Measurements from ENCODE around the gene NFAT5. TPM values are rescaled to one million over a fixed set of nuclear protein-coding genes. Genes with fewer than 3 reads are reported as not detected.
A peak's percentile ranks its signal among the peaks of the same experiment; 100 is the strongest.

The NFAT5 gene
- total RNA-seq, 2 donors from 2014 or later: 18.4 to 30.2 TPM

DNA sequence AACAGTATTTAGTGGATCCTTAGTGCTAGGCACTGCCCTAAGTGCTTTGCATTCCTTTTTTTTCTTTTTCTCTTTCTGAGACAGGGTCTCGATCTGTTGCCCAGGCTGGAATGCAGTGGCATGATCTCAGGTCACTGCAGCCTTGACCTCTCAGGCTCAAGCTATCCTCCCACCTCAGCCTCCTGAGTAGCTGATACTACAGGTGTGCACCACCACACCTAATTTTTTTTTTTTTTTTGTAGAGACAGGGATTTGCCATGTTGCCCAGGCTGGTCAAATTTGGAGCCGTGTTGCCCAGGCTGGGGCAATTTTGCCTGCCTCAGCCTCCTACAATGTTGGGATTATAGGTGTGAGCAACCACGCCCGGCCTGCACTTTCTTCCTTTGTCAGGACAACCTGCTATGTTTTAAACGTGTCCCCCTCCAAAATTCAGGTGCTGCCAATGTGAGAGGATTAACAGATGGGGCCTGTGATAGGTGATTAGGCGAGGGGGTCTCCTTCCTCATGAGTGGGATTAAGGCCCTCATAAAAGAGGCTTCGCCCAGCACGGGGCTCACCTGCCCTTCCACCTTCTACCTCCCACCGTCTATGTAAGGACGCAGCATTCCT, 155.2 kb downstream of the NFAT5 start:
- Histone ChIP-seq H3K4me1 (peaks cover 8% of the 10 kb centered on the region), H3K9me3 (no peaks in the 10 kb centered on the region), H3K27me3 (no peaks in the 10 kb centered on the region), H3K27ac (no peak overlapping the region), H3K4me3 (no peak overlapping the region), H3K9ac (ENCODE audit: low read depth in 2 of 2, low read length in 2 of 2) (no peak overlapping the region), H3K36me3 (no peaks in the 10 kb centered on the region)
- TF ChIP-seq, protein P1, sequence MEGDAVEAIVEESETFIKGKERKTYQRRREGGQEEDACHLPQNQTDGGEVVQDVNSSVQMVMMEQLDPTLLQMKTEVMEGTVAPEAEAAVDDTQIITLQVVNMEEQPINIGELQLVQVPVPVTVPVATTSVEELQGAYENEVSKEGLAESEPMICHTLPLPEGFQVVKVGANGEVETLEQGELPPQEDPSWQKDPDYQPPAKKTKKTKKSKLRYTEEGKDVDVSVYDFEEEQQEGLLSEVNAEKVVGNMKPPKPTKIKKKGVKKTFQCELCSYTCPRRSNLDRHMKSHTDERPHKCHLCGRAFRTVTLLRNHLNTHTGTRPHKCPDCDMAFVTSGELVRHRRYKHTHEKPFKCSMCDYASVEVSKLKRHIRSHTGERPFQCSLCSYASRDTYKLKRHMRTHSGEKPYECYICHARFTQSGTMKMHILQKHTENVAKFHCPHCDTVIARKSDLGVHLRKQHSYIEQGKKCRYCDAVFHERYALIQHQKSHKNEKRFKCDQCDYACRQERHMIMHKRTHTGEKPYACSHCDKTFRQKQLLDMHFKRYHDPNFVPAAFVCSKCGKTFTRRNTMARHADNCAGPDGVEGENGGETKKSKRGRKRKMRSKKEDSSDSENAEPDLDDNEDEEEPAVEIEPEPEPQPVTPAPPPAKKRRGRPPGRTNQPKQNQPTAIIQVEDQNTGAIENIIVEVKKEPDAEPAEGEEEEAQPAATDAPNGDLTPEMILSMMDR (IDR thresholded peaks at IDR 0.05): no peak
- intact Hi-C loops (cut with DNase I): no loop called here
- DNase-seq: no peak

DNA sequence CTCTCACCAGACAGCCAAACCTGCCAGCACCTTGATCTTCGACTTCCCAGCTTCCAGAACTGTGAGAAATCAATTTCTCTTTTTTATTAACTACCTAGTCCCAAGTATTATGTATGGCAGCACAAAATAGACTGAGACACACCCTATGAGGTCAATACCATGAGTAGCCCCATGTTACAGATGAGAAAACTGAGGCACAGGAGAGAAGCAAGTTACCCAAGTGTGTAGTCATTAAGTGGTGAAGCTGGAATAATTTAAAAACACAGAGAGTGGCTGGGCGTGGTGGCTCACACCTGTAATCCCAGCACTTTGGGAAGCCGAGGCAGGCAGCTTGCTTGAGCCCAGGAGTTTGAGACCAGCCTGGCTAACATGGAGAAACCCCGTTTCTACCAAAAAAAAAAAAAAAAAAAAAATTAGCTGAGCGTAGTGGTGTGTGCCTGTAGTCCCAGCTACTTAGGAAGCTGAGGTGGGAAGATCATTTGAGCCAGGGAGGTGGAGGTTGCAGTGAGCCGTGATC, 155.7 kb downstream of the NFAT5 start:
- no peaks in the 10 kb centered on the region for H3K9me3 ChIP-seq

DNA sequence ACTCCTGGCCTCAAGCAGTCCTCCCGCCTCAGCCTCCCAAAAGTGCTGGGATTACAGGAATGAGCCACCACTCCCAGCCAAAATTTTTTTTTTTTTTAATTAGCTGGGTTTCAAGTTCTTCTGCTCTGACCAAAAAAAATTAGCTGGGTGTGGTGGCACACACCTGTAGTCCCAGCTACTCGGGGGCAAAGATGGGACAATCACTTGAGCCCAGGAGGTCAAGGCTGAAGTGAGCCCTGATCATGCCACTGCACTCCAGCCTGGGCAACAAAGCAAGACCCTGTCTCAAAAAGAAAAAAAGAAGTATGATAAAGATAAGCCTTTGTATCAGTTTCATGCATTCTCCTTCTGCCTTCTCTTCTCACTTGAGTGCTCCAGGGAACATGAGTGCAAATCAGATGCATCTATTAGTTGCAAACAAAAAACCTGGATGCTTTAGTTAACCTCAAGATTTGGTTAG, 158.7 kb downstream of the NFAT5 start:
- Histone ChIP-seq H3K4me3 (no peak overlapping the region), H3K4me1 (peaks cover 12% of the 10 kb centered on the region), H3K9ac (ENCODE audit: low read depth in 2 of 2, low read length in 2 of 2) (peak overlapping the region in 1 of 2 donors; percentile 93), H3K9me3 (no peaks in the 10 kb centered on the region), H3K27me3 (no peaks in the 10 kb centered on the region), H3K36me3 (no peaks in the 10 kb centered on the region), H3K27ac (peak overlapping the region; percentile 69)
- TF ChIP-seq, protein P1 (IDR thresholded peaks at IDR 0.05): no peak
- no peak for DNase-seq
- intact Hi-C loops (cut with DNase I): no loop called here

More for the DNA sequence above, 155.7 kb downstream of the NFAT5 start:
- Histone ChIP-seq H3K27ac (no peak overlapping the region), H3K4me3 (no peak overlapping the region), H3K36me3 (no peaks in the 10 kb centered on the region), H3K27me3 (no peaks in the 10 kb centered on the region), H3K9ac (ENCODE audit: low read depth in 2 of 2, low read length in 2 of 2) (no peak overlapping the region), H3K4me1 (peaks cover 8% of the 10 kb centered on the region)
- no peak for DNase-seq
- TF ChIP-seq, protein P1 (IDR thresholded peaks at IDR 0.05): no peak
- intact Hi-C loops (cut with DNase I): no loop called here

DNA sequence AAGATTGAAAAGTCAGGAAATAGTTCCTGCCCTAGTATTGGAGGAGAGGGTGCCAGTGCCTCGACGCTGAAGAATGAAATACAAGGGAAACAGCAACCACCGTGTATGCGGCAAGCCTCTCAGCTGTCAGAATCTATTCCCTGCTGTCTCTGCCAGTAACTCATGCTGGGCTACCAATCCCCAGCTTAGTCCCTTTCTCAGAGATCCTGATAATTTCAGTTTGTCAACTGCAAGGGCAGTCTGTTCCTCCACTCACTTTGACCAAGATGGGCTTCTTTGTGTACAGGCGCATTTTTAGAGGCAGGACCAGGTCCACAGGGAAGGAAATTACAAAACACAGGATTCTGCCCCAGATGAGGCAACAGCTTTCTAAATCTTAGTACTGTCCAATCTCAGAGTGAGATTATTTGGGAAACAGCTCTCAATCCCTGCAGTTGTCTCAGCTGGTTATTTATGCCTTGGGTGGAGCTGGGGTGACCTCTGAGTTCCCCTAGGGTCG, 159.3 kb downstream of the NFAT5 start:
- H3K9me3 ChIP-seq: no peaks in the 10 kb centered on the region
- intact Hi-C loops (cut with DNase I): no loop called here
- H3K9ac ChIP-seq (ENCODE audit: low read depth in 2 of 2, low read length in 2 of 2): peak overlapping the region in 1 of 2 donors; percentile 93
- no peak for DNase-seq
- H3K4me3 ChIP-seq: no peak overlapping the region
- peak overlapping the region; percentile 77 for H3K27ac ChIP-seq
- TF ChIP-seq, protein P1 (IDR thresholded peaks at IDR 0.05): no peak
- H3K27me3 ChIP-seq: no peaks in the 10 kb centered on the region
- H3K36me3 ChIP-seq: no peaks in the 10 kb centered on the region
- peaks cover 12% of the 10 kb centered on the region for H3K4me1 ChIP-seq

DNA sequence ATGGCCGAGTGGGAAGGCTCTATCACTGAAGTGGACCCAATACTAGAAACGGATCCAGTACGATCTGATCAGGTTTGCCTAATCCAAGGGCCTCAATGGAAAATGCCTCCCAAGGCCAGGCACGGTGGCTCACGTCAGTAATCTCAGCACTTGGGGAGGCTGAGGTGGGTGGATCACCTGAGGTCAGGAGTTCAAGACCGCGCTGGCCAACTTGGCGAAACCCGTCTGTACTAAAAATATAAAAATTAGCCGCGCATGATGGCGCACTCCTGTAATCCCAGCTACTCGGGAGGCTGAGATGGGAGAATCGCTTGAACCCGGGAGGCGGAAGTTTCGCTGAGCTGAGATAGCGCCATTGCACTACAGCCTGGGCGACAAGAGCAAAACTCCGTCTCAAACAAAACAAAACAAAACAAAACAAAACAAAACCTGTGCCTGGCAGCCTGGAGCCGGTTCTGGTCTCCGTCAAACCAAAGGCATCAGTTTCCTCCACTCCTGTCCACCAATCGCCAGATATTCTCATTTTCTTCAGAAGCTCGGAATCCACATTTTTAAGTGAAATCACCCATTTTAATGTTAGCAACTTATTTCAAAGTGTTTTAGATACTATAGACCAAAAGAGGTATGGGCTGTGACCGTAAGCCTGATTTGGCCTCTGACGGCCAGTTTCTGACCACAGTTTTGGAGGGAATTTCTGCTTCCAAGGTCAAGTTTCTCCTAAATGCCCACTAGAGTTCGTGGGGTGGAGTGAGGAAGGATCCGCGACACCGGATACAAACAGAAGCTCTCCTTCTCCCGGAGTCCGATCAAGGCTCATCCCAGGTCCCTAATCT, 159.9 kb downstream of the NFAT5 start:
- peaks cover 10% of the 10 kb centered on the region for H3K4me1 ChIP-seq
- no peaks in the 10 kb centered on the region for H3K27me3 ChIP-seq
- TF ChIP-seq, protein P1 (IDR thresholded peaks at IDR 0.05): no peak
- peak overlapping the region; percentile 77 for H3K27ac ChIP-seq
- intact Hi-C loops (cut with DNase I): no loop called here
- peak overlapping the region; percentile 33 for H3K4me3 ChIP-seq
- H3K9me3 ChIP-seq: no peaks in the 10 kb centered on the region
- peak overlapping the region; percentile 71 to 93 for H3K9ac ChIP-seq (ENCODE audit: low read depth in 2 of 2, low read length in 2 of 2)
- H3K36me3 ChIP-seq: no peaks in the 10 kb centered on the region
- no peak for DNase-seq

All from colonic mucosa (tissue), 4 donors.